HepG2 (cell line): ENCODE results near the gene MTMR10. TPM values are rescaled to one million over a fixed set of nuclear protein-coding genes. Genes with fewer than 3 reads are reported as not detected.

ENCODE experiments used
- ATAC-seq: fragments of 200-7000 bp; cut with Tn5 transposase; 3 replicates; pipeline ENCODE4 v1.9.1; 2020; ENCODE audit warnings: mild to moderate bottlenecking, moderate library complexity
- BruUV-seq: library from RNA; stranded (reverse); fragments of 400-500 nt; replicated peaks from 2 replicates; lab custom pipeline; 2021; lab: Mats Ljungman, UMichigan
- CTCF ChIA-PET: fragments of 300-600 bp; formaldehyde crosslinking; extraction: SDS; loops from one replicate; lab custom pipeline; 2021; ENCODE audit warnings: low total read pairs, inconsistent platforms, low intra/inter-chr PET ratio; lab: Yijun Ruan, JAX
- POLR2A ChIA-PET: fragments of 350-600 bp; sonication (Branson Sonifier 250); formaldehyde crosslinking; loops from one replicate; lab custom pipeline; 2020; ENCODE audit warnings: antibody characterized with exemption, inconsistent platforms; lab: Yijun Ruan, JAX
- DNase-seq: peaks from one replicate; pipeline ENCODE4 v3.0.0-alpha.2; 2015; ENCODE audit warnings: low spot score
- FAIRE-seq: peaks from 3 replicates; lab custom pipeline; 2011; peaks lifted over from hg19 to GRCh38; lab: Jason Lieb, UNC
- H2AFZ ChIP-seq: one replicate; pipeline ENCODE4 v1.6.1; 2011; ENCODE audit warnings: low read length, inconsistent platforms
- H3K27ac ChIP-seq: fragments of 300-600 bp; 3 replicates; pipeline ENCODE4 v1.8.0; 2011; ENCODE audit warnings: mixed run types, mild to moderate bottlenecking, mixed read lengths, low read length, inconsistent platforms; ENCODE audit not compliant: insufficient read depth; ENCODE audit errors: extremely low read length
- H3K27me3 ChIP-seq, 2 experiments: fragments of 200-600 bp in 1 of 2; 2 replicates in 1 of 2; 3 replicates in 1 of 2; pipeline versions ENCODE4 v1.6.0 to v1.8.0; 2011; ENCODE audit warnings: low read length in 2 of 2, mild to moderate bottlenecking in 2 of 2, moderate library complexity in 2 of 2, inconsistent platforms in 1 of 2; ENCODE audit not compliant: insufficient read depth in 2 of 2, control insufficient read depth in 1 of 2
- H3K36me3 ChIP-seq, 2 experiments: fragments of 200-600 bp in 1 of 2; replicated peaks in 1 of 2; 2 replicates in 1 of 2; 3 replicates in 1 of 2; pipeline versions ENCODE4 v1.5.1 to v1.8.0; 2011; ENCODE audit warnings: low read length in 2 of 2, inconsistent platforms in 1 of 2; ENCODE audit not compliant: insufficient read depth in 2 of 2, control insufficient read depth in 1 of 2
- H3K4me1 ChIP-seq: 2 replicates; pipeline ENCODE4 v1.5.1; 2012; ENCODE audit warnings: low read length, inconsistent platforms; ENCODE audit not compliant: insufficient read depth
- H3K4me2 ChIP-seq: 2 replicates; pipeline ENCODE4 v1.6.0; 2011; ENCODE audit warnings: low read depth, low read length, inconsistent platforms
- H3K4me3 ChIP-seq, 3 experiments: fragments of 200-600 bp in 1 of 3; sonication (generic), shearing (Covaris generic) in 1 of 3; replicated peaks in 1 of 3; 2 replicates each; pipeline ENCODE4 v1.5.1; 2011 to 2016; ENCODE audit warnings: low read length in 3 of 3, inconsistent platforms in 2 of 3, low read depth in 2 of 3, mild to moderate bottlenecking in 2 of 3, control low read depth in 1 of 3, mixed read lengths in 1 of 3; ENCODE audit not compliant: insufficient read depth in 1 of 3
- H3K79me2 ChIP-seq: one replicate; pipeline ENCODE4 v1.6.1; 2011; ENCODE audit warnings: low read length, inconsistent platforms; ENCODE audit not compliant: insufficient read depth
- H3K9ac ChIP-seq: 2 replicates; pipeline ENCODE4 v1.6.0; 2011; ENCODE audit warnings: mild to moderate bottlenecking, low read depth, low read length, inconsistent platforms; ENCODE audit not compliant: insufficient read depth
- H3K9me3 ChIP-seq: 2 replicates; pipeline ENCODE4 v1.5.1; 2012; ENCODE audit warnings: mild to moderate bottlenecking, low read length
- H4K20me1 ChIP-seq: 2 replicates; pipeline ENCODE4 v1.6.0; 2011; ENCODE audit warnings: inconsistent platforms, mild to moderate bottlenecking, low read length, moderate library complexity; ENCODE audit not compliant: insufficient read depth
- CEBPB ChIP-seq: IDR thresholded peaks from 2 replicates; pipeline ENCODE4 v1.6.1; 2011; ENCODE audit warnings: low read depth, low read length, improper control_type of control experiment, borderline replicate concordance
- CEBPG ChIP-seq: IDR thresholded peaks from 2 replicates; pipeline ENCODE4 v1.6.1; 2016
- E2F2 ChIP-seq: sonication (generic); formaldehyde crosslinking; IDR thresholded peaks from 2 replicates; pipeline ENCODE4 v1.4.0; 2020; ENCODE audit warnings: missing genetic modification reagents, borderline replicate concordance
- FLYWCH1 ChIP-seq: sonication (generic); formaldehyde crosslinking; IDR thresholded peaks from 2 replicates; pipeline ENCODE4 v1.8.1; 2023; ENCODE audit warnings: mild to moderate bottlenecking, missing genetic modification reagents
- FOXO4 ChIP-seq: sonication (generic); formaldehyde crosslinking; conservative IDR thresholded peaks from 2 replicates; pipeline ENCODE4 v1.8.1; 2023; ENCODE audit warnings: missing genetic modification reagents
- GATAD2A ChIP-seq: IDR thresholded peaks from 2 replicates; pipeline ENCODE4 v1.6.1; 2016
- GLI4 ChIP-seq: sonication (generic); formaldehyde crosslinking; IDR thresholded peaks from 2 replicates; pipeline ENCODE4 v1.5.1; 2020; ENCODE audit warnings: missing genetic modification reagents, mild to moderate bottlenecking, moderate library complexity, borderline replicate concordance
- HNF4A ChIP-seq: sonication (generic); formaldehyde crosslinking; IDR thresholded peaks from 2 replicates; pipeline ENCODE4 v1.4.0; 2020; ENCODE audit warnings: missing genetic modification reagents
- KAT8 ChIP-seq: IDR thresholded peaks from 2 replicates; pipeline ENCODE4 v1.6.1; 2016; ENCODE audit warnings: missing genetic modification reagents, missing compliant biosample characterization
- LBX2 ChIP-seq: sonication (generic); formaldehyde crosslinking; IDR thresholded peaks from 2 replicates; pipeline ENCODE4 v1.5.0; 2020; ENCODE audit warnings: missing genetic modification reagents, mild to moderate bottlenecking, borderline replicate concordance
- MBNL3 ChIP-seq: fragments of 250-450 bp; sonication (Bioruptor Pico); conservative IDR thresholded peaks from 2 replicates; pipeline ENCODE4 v1.8.0; 2022; ENCODE audit warnings: mild to moderate bottlenecking, inconsistent platforms
- MXD3 ChIP-seq: IDR thresholded peaks from 2 replicates; pipeline ENCODE4 v1.6.1; 2016; ENCODE audit warnings: mild to moderate bottlenecking, missing biosample characterization, missing genetic modification reagents
- NR3C1 ChIP-seq: sonication (generic); formaldehyde crosslinking; IDR thresholded peaks from 2 replicates; pipeline ENCODE4 v1.4.0; 2020; ENCODE audit warnings: missing genetic modification reagents
- RARG ChIP-seq: sonication (generic); formaldehyde crosslinking; IDR thresholded peaks from 2 replicates; pipeline ENCODE4 v1.4.0; 2020; ENCODE audit warnings: low read depth, mild to moderate bottlenecking, missing genetic modification reagents
- ZNF142 ChIP-seq: sonication (generic); formaldehyde crosslinking; IDR thresholded peaks from 2 replicates; pipeline ENCODE4 v1.4.0; 2020; ENCODE audit warnings: missing genetic modification reagents
- WGBS: methylation state at CpG from one replicate; pipeline ENCODE4 v1.1.6; 2017; ENCODE audit warnings: low lambda C conversion rate; 5-methylcytosine and 5-hydroxymethylcytosine counted together
- in situ Hi-C: cut with HindIII; loops from 2 replicates; pipeline ENCODE4 v1.10.0; 2017; ENCODE audit warnings: low pct_unique_long_range_greater_than_20kb; ENCODE audit not compliant: extremely low pct_ligation_motif_present
- intact Hi-C: fragments of 100-400 bp; cut with micrococcal nuclease; formaldehyde crosslinking; loops from one replicate; pipeline ENCODE4 v1.10.0; 2022; ENCODE audit not compliant: unreplicated experiment
- polyA plus RNA-seq, 8 experiments: library from polyadenylated mRNA; depleted of rRNA in 3 of 8; stranded (reverse) in 7 of 8; unstranded in 1 of 8; fragments of >200 nt; fragmentation: Illumina TruSeq in 4 of 8; extraction: Trizol in 4 of 8; gene quantifications; 2 replicates each; pipeline versions ENCODE4 v1.2.1 to v1.2.3, GENCODE V29; 2011 to 2016; ENCODE audit warnings: low read depth in 4 of 8, missing spikeins in 1 of 8, mixed read lengths in 1 of 8; ENCODE audit not compliant: insufficient read depth in 1 of 8
- total RNA-seq, 5 experiments: library from RNA; depleted of rRNA; stranded (reverse); fragments of >200 nt; fragmentation: Illumina TruSeq; extraction: Trizol; gene quantifications; 2 replicates each; pipeline ENCODE4 v1.2.3, GENCODE V29; 2016; ENCODE audit warnings: low read depth in 1 of 5

The MTMR10 gene
- total and polyA plus RNA-seq, 2 of the 13 experiments (the other 11 are each of a cell fraction or from before 2014, with no cell fraction given): 10.2 to 17.4 TPM

- FAIRE-seq (peak; percentile 65), ATAC-seq (peak; percentile 88), DNase-seq (peak; percentile 52)
- Histone ChIP-seq H3K4me3 (peak overlapping the region in 2 of 3 experiments; percentile 11 to 14; a peak in 1 of 6 replicates), H4K20me1 (no peaks in the 10 kb centered on the region), H3K79me2 (no peaks in the 10 kb centered on the region), H3K4me2 (peak overlapping the region; percentile 53), H3K27ac (no peak overlapping the region), H3K9me3 (peaks cover 13% of the 10 kb centered on the region), H3K27me3 (no peaks in the 10 kb centered on the region), H3K9ac (no peak overlapping the region), H3K36me3 (no peaks in the 10 kb centered on the region), H3K4me1 (peaks cover 17% of the 10 kb centered on the region), H2AFZ (peak overlapping the region; percentile 4)
- ChIA-PET POLR2A (interaction anchor here (1.5 to 2.4 kb wide), 2 partner anchors 23 to 312 kb away, joined by 5 to 21 read pairs; partner anchors contain the start of genes KLF13 and MTMR10), CTCF (no interaction called here)
- in situ Hi-C loops (no loop called here), intact Hi-C loops (loop anchor here (5.0 kb wide), 1 partner anchor 73 kb away; no protein-coding TSS in a partner anchor)
- 0% methylated on average over 2 of the region's 2 CpGs for WGBS
- no TSS peak for BruUV-seq
- peak; percentile 82 for TF ChIP-seq CEBPB
- no peak for TF ChIP-seq E2F2 (CRISPR knock-in tag)
- TF ChIP-seq RARG: no peak
- TF ChIP-seq NR3C1: no peak
- TF ChIP-seq KAT8 (CRISPR knock-in tag): 0 out of 2 replicates have a peak, but pooled peaks have one; percentile 28
- TF ChIP-seq FLYWCH1 (CRISPR knock-in tag): no peak
- TF ChIP-seq MBNL3 (CRISPR knock-in tag): no peak
- TF ChIP-seq MXD3 (CRISPR knock-in tag): no peak
- no peak for TF ChIP-seq LBX2 (CRISPR knock-in tag)
- TF ChIP-seq ZNF142 (CRISPR knock-in tag): no peak
- TF ChIP-seq GLI4 (CRISPR knock-in tag): no peak
- TF ChIP-seq HNF4A (CRISPR knock-in tag): peak; percentile 48; the same call in 1 of the 2 replicates
- peak; percentile 82 for TF ChIP-seq CEBPG (CRISPR knock-in tag)
- no peak for TF ChIP-seq FOXO4 (CRISPR knock-in tag)
- 0 out of 2 replicates have a peak, but pooled peaks have one; percentile 31 for TF ChIP-seq GATAD2A (CRISPR knock-in tag)
Measured at GRCh38 chr15:31013863-31014607, 22.6 kb upstream of the MTMR10 start.
